Activated T-cell treated with anti-CD3 and anti-CD28 coated beads, Interleukin-2, amount 50 U/mL, for 48 hours (primary cell): ENCODE results near the gene CACNA1C.

Experiments used
- DNase-seq, 2 experiments: peaks; one replicate each; pipeline ENCODE4 v3.0.0-alpha.2; 2020

Gene CACNA1C

GRCh38 chr12:2302711-2303580, 250.2 kb downstream of the CACNA1C start:
- no peak for DNase-seq

GRCh38 chr12:2304223-2304622, 251.4 kb downstream of the CACNA1C start:
- DNase-seq, result no peak

- no peak for DNase-seq
These were observed 253.2 kb downstream of the CACNA1C start for GRCh38 chr12:2306012-2306411.

- no peak for DNase-seq
These were observed 253.9 kb downstream of the CACNA1C start for GRCh38 chr12:2306735-2307134.

- DNase-seq, result no peak
These were observed 254.8 kb downstream of the CACNA1C start for GRCh38 chr12:2307550-2307949.

- no peak for DNase-seq
These were observed 256.9 kb downstream of the CACNA1C start for GRCh38 chr12:2309647-2310046.

- no peak for DNase-seq
These were observed 258.4 kb downstream of the CACNA1C start for GRCh38 chr12:2311020-2311778.

- DNase-seq, result no peak
These were observed 259.4 kb downstream of the CACNA1C start for GRCh38 chr12:2312175-2312574.

- DNase-seq, result no peak
These were observed 260.0 kb downstream of the CACNA1C start for GRCh38 chr12:2312770-2313169.

GRCh38 chr12:2314492-2314891, 261.7 kb downstream of the CACNA1C start:
- DNase-seq, result no peak

- DNase-seq, result no peak
These were observed 265.0 kb downstream of the CACNA1C start for GRCh38 chr12:2317772-2318171.

- no peak for DNase-seq
These were observed 265.5 kb downstream of the CACNA1C start for GRCh38 chr12:2318286-2318685.

- DNase-seq, result no peak
These were observed 266.3 kb downstream of the CACNA1C start for GRCh38 chr12:2319136-2319535.

GRCh38 chr12:2319737-2320506, 267.1 kb downstream of the CACNA1C start:
- no peak for DNase-seq

GRCh38 chr12:2320841-2321240, 268.1 kb downstream of the CACNA1C start:
- DNase-seq, result no peak

GRCh38 chr12:2322554-2323120, 269.9 kb downstream of the CACNA1C start:
- no peak for DNase-seq

- no peak for DNase-seq
These were observed 270.9 kb downstream of the CACNA1C start for GRCh38 chr12:2323532-2324255.

- no peak for DNase-seq
These were observed 271.6 kb downstream of the CACNA1C start for GRCh38 chr12:2324387-2324786.

GRCh38 chr12:2325519-2325918, 272.7 kb downstream of the CACNA1C start:
- no peak for DNase-seq

- DNase-seq, result no peak
These were observed 273.7 kb downstream of the CACNA1C start for GRCh38 chr12:2326470-2326869.

- DNase-seq, result no peak
These were observed 275.9 kb downstream of the CACNA1C start for GRCh38 chr12:2328661-2329060.

- no peak for DNase-seq
These were observed 276.9 kb downstream of the CACNA1C start for GRCh38 chr12:2329661-2330210.
